ENCODE results near the gene ITPR2.

GRCh38 chr12:26748741-26749431 is 84.1 kb downstream of the ITPR2 start:
- no peak for TF ChIP-seq POLR2A (IDR thresholded peaks at IDR 0.05; ENCODE audit: low read depth, low read length)
- no peak for TF ChIP-seq POLR2AphosphoS5 (IDR thresholded peaks at IDR 0.05; ENCODE audit: low read depth, low read length)
- no peak for TF ChIP-seq TAF1 (IDR thresholded peaks at IDR 0.05; ENCODE audit: borderline replicate concordance, low read depth, low read length)

Data from GM12892 (cell line).